ENCODE data around the gene KISS1. TPM values are rescaled to one million over a fixed set of nuclear protein-coding genes. Genes with fewer than 3 reads are reported as not detected.

KISS1 gene
- total RNA-seq, 2 experiments from 2014 or later = not detected

DNA sequence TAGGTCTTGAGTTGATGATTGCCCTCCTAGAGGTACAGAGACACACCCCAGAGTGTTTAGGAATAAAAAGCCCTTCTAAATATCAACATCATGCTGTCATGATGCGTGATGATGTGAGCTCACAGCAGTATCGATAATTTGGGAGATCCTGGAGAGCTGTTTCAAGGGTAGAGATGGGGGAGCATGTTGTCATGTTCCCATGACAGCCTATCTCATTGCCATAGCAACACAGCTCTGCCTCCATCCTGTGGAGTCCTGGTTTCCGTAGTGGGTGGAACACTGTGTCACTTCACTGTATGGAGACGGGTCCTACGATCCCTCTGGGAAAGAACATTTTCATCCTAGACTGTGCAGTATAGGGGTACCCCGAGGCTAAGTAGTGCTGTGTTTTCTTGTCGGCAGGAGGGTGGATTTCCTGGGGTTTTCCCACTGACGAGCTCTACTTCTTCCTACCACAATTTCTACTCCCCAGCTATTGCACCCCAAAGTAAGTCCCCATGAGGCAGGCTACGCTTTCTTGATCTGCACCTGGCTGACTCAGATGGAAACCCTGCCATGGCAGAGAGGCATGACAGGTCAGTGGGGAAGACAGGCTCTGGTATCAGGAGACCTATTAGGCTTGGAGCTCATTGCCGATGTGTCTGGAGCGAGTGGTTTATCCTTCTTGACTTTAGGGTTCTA lies 7.2 kb downstream of the KISS1 start:
- Histone ChIP-seq H3K9me3 (ENCODE audit: low read length) (no peaks in the 10 kb centered on the region), H3K9me2 (ENCODE audit: insufficient read depth, low read length) (no peaks in the 10 kb centered on the region), H2AFZ (ENCODE audit: low read length) (no peak overlapping the region), H3K4me1 (ENCODE audit: insufficient read depth, low read length, poor library complexity, severe bottlenecking) (no peaks in the 10 kb centered on the region), H3K4me3 (ENCODE audit: low read depth, low read length, poor library complexity, severe bottlenecking) (no peak overlapping the region), H3K27ac (ENCODE audit: low read depth, low read length, poor library complexity, severe bottlenecking) (no peak overlapping the region), H4K20me1 (ENCODE audit: insufficient read depth, low read length) (no peaks in the 10 kb centered on the region), H3K36me3 (ENCODE audit: insufficient read depth, low read length) (no peaks in the 10 kb centered on the region), H3K79me2 (ENCODE audit: insufficient read depth, low read depth, low read length) (no peaks in the 10 kb centered on the region), H3K4me2 (ENCODE audit: low read length) (no peak overlapping the region)
- ChIA-PET POLR2A (no interaction called here), CTCF (ENCODE audit: unreplicated experiment) (no interaction called here)
- BruUV-seq (replicated peaks) = no TSS peak
- no peak for DNase-seq (ENCODE audit: low spot score)
- intact Hi-C loops (cut with micrococcal nuclease; ENCODE audit: unreplicated experiment) = no loop called here
- TF ChIP-seq, protein P1, sequence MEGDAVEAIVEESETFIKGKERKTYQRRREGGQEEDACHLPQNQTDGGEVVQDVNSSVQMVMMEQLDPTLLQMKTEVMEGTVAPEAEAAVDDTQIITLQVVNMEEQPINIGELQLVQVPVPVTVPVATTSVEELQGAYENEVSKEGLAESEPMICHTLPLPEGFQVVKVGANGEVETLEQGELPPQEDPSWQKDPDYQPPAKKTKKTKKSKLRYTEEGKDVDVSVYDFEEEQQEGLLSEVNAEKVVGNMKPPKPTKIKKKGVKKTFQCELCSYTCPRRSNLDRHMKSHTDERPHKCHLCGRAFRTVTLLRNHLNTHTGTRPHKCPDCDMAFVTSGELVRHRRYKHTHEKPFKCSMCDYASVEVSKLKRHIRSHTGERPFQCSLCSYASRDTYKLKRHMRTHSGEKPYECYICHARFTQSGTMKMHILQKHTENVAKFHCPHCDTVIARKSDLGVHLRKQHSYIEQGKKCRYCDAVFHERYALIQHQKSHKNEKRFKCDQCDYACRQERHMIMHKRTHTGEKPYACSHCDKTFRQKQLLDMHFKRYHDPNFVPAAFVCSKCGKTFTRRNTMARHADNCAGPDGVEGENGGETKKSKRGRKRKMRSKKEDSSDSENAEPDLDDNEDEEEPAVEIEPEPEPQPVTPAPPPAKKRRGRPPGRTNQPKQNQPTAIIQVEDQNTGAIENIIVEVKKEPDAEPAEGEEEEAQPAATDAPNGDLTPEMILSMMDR (conservative IDR thresholded peaks at IDR 0.05; ENCODE audit: low read length) = no peak
- TF ChIP-seq EZH2phosphoT487 (IDR thresholded peaks at IDR 0.05; ENCODE audit: borderline replicate concordance, low read depth, low read length) = no peak

DNA sequence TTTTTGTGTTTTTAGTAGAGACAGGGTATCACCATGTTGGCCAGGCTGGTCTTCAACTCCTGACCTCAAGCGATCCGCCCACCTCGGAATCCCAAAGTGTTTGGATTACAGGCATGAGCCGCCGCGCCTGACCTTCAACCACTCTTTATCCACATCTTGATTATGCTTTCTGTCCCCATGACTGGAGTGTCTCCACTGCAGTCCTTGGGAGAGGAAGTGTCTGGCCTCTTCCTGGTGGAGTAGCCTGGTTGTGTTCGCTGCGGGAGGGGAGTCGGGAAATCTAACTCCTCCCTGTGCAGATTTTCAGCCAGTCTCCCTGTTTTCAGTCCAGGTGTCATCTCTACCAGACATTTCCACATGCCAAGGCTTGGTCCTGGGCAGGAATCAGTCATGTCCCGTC lies 9.7 kb downstream of the KISS1 start:
- Histone ChIP-seq H3K36me3 (ENCODE audit: insufficient read depth, low read length) (no peaks in the 10 kb centered on the region), H3K4me2 (ENCODE audit: low read length) (no peak overlapping the region), H3K9me3 (ENCODE audit: low read length) (no peaks in the 10 kb centered on the region), H3K4me1 (ENCODE audit: insufficient read depth, low read length, poor library complexity, severe bottlenecking) (no peaks in the 10 kb centered on the region), H3K79me2 (ENCODE audit: insufficient read depth, low read depth, low read length) (no peaks in the 10 kb centered on the region), H3K4me3 (ENCODE audit: low read depth, low read length, poor library complexity, severe bottlenecking) (no peak overlapping the region), H4K20me1 (ENCODE audit: insufficient read depth, low read length) (no peaks in the 10 kb centered on the region), H2AFZ (ENCODE audit: low read length) (no peak overlapping the region), H3K27ac (ENCODE audit: low read depth, low read length, poor library complexity, severe bottlenecking) (no peak overlapping the region), H3K9me2 (ENCODE audit: insufficient read depth, low read length) (no peaks in the 10 kb centered on the region)
- BruUV-seq (replicated peaks) = no TSS peak
- TF ChIP-seq, protein P1 (conservative IDR thresholded peaks at IDR 0.05; ENCODE audit: low read length) = no peak
- TF ChIP-seq EZH2phosphoT487 (IDR thresholded peaks at IDR 0.05; ENCODE audit: borderline replicate concordance, low read depth, low read length) = no peak
- DNase-seq (ENCODE audit: low spot score) = no peak
- ChIA-PET CTCF (ENCODE audit: unreplicated experiment) (no interaction called here), POLR2A (no interaction called here)
- intact Hi-C loops (cut with micrococcal nuclease; ENCODE audit: unreplicated experiment) = no loop called here

DNA sequence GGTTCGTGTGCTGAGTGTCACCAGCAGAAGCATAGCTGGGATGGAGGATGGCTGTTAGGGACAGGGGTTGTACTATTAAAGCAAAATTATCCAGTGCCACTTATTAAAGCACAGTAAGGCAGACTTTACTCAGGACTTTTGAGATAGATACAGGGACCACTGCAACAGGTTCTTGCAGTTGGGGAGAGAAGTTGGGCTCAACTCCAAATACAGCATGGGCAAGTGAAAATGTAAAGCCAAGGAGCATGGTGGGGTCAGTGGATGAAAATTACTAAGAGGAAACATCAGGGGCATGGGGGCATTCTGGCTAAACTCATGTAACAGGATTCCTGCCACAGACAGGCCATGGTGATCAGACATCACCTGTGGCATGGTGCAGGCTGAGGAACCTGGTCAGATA lies 15.2 kb downstream of the KISS1 start:
- POLR2A ChIA-PET = no interaction called here
- no peak overlapping the region for H2AFZ ChIP-seq (ENCODE audit: low read length)
- H3K27ac ChIP-seq (ENCODE audit: low read depth, low read length, poor library complexity, severe bottlenecking) = no peak overlapping the region

More for the DNA sequence above, 15.2 kb downstream of the KISS1 start:
- intact Hi-C loops (cut with micrococcal nuclease; ENCODE audit: unreplicated experiment) = no loop called here
- no peak overlapping the region for H3K4me3 ChIP-seq (ENCODE audit: low read depth, low read length, poor library complexity, severe bottlenecking)
- H3K4me2 ChIP-seq (ENCODE audit: low read length) = no peak overlapping the region
- no peaks in the 10 kb centered on the region for H3K36me3 ChIP-seq (ENCODE audit: insufficient read depth, low read length)
- H3K4me1 ChIP-seq (ENCODE audit: insufficient read depth, low read length, poor library complexity, severe bottlenecking) = no peaks in the 10 kb centered on the region
- no peaks in the 10 kb centered on the region for H3K9me3 ChIP-seq (ENCODE audit: low read length)
- no peak for DNase-seq (ENCODE audit: low spot score)
- no peaks in the 10 kb centered on the region for H3K9me2 ChIP-seq (ENCODE audit: insufficient read depth, low read length)
- BruUV-seq (replicated peaks) = no TSS peak
- CTCF ChIA-PET (ENCODE audit: unreplicated experiment) = no interaction called here
- H3K79me2 ChIP-seq (ENCODE audit: insufficient read depth, low read depth, low read length) = no peaks in the 10 kb centered on the region
- no peak for TF ChIP-seq EZH2phosphoT487 (IDR thresholded peaks at IDR 0.05; ENCODE audit: borderline replicate concordance, low read depth, low read length)
- TF ChIP-seq, protein P1 (conservative IDR thresholded peaks at IDR 0.05; ENCODE audit: low read length) = no peak
- no peaks in the 10 kb centered on the region for H4K20me1 ChIP-seq (ENCODE audit: insufficient read depth, low read length)
